Fibroblast of lung (primary cell): ENCODE measurements around the gene HTR2C.

Experiments used
- CTCF ChIP-seq, 2 donors: IDR thresholded peaks in 1 of 2; conservative IDR thresholded peaks in 1 of 2; 1 replicate in 1 of 2; 2 replicates in 1 of 2; pipeline ENCODE4 v1.5.1; 2011 to 2012; ENCODE audit warnings: low read length in 2 of 2, control low read depth in 1 of 2, inconsistent platforms in 1 of 2, low read depth in 1 of 2, mild to moderate bottlenecking in 1 of 2
- EZH2 ChIP-seq: IDR thresholded peaks from 2 replicates; pipeline ENCODE4 v1.5.1; 2012; ENCODE audit warnings: low read length, control low read depth, mild to moderate bottlenecking; ENCODE audit errors: missing control alignments

GRCh38 chrX:114581528-114582263, 2.2 kb upstream of the HTR2C start:
- TF ChIP-seq CTCF (conservative IDR thresholded peaks at IDR 0.05 in 1 of 2, IDR thresholded peaks at IDR 0.05 in 1 of 2; ENCODE audit: low read depth in 1 of 2, low read length in 2 of 2) = no peak
- no peak for TF ChIP-seq EZH2
